Stomach (tissue), 4 donors: ENCODE data around the gene COL6A1.

ENCODE experiments used
- POLR2A ChIP-seq, 4 donors: fragments of 450-650 bp; IDR thresholded peaks; one replicate each; pipeline ENCODE4 v1.6.1; 2016; ENCODE audit warnings: antibody characterized with exemption in 4 of 4, control low read depth in 2 of 4, mild to moderate bottlenecking in 1 of 4, moderate library complexity in 1 of 4
- TF ChIP-seq, protein P1 (sequence below), 7 experiments: fragments of 450-650 bp in 4 of 7; fragments of 200-600 bp in 3 of 7; sonication (generic) in 3 of 7; IDR thresholded peaks; one replicate each; pipeline ENCODE4 v1.5.1; 2016 to 2019; ENCODE audit warnings: antibody characterized with exemption in 7 of 7, control low read depth in 2 of 7, mild to moderate bottlenecking in 1 of 7

GRCh38 chr21:46000182-46000730, 18.7 kb downstream of the COL6A1 start:
- TF ChIP-seq, protein P1, sequence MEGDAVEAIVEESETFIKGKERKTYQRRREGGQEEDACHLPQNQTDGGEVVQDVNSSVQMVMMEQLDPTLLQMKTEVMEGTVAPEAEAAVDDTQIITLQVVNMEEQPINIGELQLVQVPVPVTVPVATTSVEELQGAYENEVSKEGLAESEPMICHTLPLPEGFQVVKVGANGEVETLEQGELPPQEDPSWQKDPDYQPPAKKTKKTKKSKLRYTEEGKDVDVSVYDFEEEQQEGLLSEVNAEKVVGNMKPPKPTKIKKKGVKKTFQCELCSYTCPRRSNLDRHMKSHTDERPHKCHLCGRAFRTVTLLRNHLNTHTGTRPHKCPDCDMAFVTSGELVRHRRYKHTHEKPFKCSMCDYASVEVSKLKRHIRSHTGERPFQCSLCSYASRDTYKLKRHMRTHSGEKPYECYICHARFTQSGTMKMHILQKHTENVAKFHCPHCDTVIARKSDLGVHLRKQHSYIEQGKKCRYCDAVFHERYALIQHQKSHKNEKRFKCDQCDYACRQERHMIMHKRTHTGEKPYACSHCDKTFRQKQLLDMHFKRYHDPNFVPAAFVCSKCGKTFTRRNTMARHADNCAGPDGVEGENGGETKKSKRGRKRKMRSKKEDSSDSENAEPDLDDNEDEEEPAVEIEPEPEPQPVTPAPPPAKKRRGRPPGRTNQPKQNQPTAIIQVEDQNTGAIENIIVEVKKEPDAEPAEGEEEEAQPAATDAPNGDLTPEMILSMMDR (IDR thresholded peaks at IDR 0.05): no peak
- no peak for TF ChIP-seq POLR2A (IDR thresholded peaks at IDR 0.05)
